BE2C (cell line): ENCODE measurements around the gene GRAMD4.
"Not testable (repeated sequence)": the region's sequence is repeated elsewhere in the genome, so short reads cannot be mapped to it uniquely, and the experiment has no call there.

ENCODE experiments used
- DNase-seq: peaks from one replicate; pipeline ENCODE4 v3.0.0-alpha.2; 2020
- H3K27me3 ChIP-seq: fragments of 250-450 bp; sonication (Bioruptor Pico); 2 replicates; pipeline ENCODE4 v1.5.1; 2020; ENCODE audit warnings: mild to moderate bottlenecking
- H3K36me3 ChIP-seq: fragments of 250-450 bp; sonication (Bioruptor Pico); 2 replicates; pipeline ENCODE4 v1.5.1; 2020; ENCODE audit warnings: mild to moderate bottlenecking
- H3K4me1 ChIP-seq: fragments of 250-450 bp; sonication (Bioruptor Pico); 2 replicates; pipeline ENCODE4 v1.5.1; 2020
- H3K4me3 ChIP-seq: 2 replicates; pipeline ENCODE4 v1.5.1; 2011; ENCODE audit warnings: low read depth, low read length
- H3K9me3 ChIP-seq: fragments of 250-450 bp; sonication (Bioruptor Pico); 2 replicates; pipeline ENCODE4 v1.5.1; 2020
- TF ChIP-seq, protein P1 (sequence below): IDR thresholded peaks from 2 replicates; pipeline ENCODE4 v1.5.1; 2012; ENCODE audit warnings: mild to moderate bottlenecking, low read depth, low read length

GRAMD4 gene

DNA sequence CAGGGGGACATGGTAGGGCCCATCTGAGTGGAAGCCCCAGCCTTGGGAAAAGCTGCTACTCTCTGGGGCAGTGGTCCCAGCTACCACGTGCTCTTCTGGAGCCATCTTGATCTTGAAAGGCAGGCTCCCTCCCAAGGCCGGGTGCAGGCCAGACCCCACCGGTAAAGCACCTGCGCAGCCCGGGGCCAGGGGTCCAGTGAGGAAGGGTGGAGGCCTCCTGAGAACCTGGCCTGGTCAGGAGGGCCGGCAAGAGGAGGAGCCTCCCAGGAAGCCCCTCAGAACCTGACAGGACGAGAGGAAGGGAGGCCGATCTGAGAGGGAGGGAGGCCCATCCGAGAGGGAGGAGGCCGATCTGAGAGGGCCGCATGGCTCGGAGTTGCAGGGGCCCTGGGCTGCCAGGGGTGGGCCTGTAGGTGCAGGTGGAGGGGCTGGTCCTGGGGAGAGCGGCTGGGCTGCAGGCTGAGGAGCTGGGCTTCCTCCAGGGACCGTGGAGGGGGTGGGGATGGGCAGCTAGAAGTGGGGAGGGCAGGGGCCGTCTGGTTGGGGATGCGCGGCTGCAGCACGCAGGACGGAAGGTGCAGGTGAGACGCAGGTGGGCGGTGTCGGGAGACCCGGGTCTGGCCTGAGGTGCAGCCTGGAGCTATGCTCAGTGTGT lies 529 bp downstream of the GRAMD4 start:
- TF ChIP-seq, protein P1, sequence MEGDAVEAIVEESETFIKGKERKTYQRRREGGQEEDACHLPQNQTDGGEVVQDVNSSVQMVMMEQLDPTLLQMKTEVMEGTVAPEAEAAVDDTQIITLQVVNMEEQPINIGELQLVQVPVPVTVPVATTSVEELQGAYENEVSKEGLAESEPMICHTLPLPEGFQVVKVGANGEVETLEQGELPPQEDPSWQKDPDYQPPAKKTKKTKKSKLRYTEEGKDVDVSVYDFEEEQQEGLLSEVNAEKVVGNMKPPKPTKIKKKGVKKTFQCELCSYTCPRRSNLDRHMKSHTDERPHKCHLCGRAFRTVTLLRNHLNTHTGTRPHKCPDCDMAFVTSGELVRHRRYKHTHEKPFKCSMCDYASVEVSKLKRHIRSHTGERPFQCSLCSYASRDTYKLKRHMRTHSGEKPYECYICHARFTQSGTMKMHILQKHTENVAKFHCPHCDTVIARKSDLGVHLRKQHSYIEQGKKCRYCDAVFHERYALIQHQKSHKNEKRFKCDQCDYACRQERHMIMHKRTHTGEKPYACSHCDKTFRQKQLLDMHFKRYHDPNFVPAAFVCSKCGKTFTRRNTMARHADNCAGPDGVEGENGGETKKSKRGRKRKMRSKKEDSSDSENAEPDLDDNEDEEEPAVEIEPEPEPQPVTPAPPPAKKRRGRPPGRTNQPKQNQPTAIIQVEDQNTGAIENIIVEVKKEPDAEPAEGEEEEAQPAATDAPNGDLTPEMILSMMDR, result no peak
- Histone ChIP-seq H3K4me1 (peaks cover 40% of the 10 kb centered on the region), H3K4me3 (no peak overlapping the region), H3K27me3 (no peaks in the 10 kb centered on the region), H3K36me3 (peaks cover 3% of the 10 kb centered on the region; the same call in 1 of the 2 replicates), H3K9me3 (no peaks in the 10 kb centered on the region)
- no peak for DNase-seq

DNA sequence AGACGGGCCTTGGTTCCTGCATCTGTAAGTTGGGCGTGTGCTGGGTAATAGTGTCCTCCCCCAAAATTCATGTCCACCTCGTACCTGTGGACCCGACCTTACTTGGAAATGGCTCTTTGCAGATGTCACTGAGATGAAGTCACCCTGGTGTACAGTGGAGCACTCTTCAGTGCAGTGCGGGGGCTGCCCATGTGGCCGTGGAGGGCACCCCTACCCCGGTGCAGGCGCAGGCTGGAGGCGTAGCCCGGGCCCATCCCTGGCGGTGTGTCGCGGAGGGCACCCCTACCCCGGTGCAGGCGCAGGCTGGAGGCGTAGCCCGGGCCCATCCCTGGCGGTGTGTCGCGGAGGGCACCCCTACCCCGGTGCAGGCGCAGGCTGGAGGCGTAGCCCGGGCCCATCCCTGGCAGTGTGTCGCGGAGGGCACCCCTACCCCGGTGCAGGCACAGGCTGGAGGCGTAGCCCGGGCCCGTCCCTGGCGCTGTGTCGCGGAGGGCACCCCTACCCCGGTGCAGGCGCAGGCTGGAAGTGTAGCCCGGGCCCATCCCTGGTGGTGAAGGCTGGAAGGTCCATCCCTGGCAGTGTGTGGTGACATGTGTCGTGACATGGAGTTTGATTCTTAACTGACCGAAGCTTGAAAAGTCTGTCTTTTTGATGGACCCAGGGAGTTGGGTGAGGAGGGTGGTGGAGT lies 1.2 kb downstream of the GRAMD4 start:
- peaks cover 40% of the 10 kb centered on the region for H3K4me1 ChIP-seq
- not testable (repeated sequence) for H3K4me3 ChIP-seq, DNase-seq, H3K9me3 ChIP-seq, H3K36me3 ChIP-seq, H3K27me3 ChIP-seq

DNA sequence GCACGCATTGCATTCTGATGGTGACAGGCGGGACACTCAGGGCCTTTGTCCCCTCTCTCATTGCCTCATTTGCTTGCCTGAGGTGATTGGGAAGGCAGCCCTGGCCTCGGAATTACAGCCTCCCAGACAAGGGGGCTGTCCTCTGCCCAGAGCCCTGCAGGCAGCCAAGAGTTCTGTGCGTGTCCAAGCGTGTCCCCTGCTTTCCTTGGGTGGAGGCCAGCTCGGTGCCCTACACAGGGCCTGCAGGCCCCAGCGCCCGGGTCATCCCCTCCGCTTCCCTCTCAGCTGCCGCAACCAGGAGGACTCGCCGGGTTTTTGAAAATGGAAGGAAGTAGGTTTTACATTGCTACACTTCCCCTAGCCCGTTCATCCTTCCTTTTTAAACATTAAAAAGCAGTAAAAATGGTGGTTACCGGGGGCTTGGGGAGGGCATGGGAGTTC lies 1.9 kb downstream of the GRAMD4 start:
- TF ChIP-seq, protein P1, result no peak
- DNase-seq, result peak; percentile 75
- Histone ChIP-seq H3K27me3 (no peaks in the 10 kb centered on the region), H3K4me1 (peaks cover 40% of the 10 kb centered on the region), H3K4me3 (no peak overlapping the region), H3K36me3 (peaks cover 10% of the 10 kb centered on the region; the same call in 1 of the 2 replicates), H3K9me3 (no peaks in the 10 kb centered on the region)

DNA sequence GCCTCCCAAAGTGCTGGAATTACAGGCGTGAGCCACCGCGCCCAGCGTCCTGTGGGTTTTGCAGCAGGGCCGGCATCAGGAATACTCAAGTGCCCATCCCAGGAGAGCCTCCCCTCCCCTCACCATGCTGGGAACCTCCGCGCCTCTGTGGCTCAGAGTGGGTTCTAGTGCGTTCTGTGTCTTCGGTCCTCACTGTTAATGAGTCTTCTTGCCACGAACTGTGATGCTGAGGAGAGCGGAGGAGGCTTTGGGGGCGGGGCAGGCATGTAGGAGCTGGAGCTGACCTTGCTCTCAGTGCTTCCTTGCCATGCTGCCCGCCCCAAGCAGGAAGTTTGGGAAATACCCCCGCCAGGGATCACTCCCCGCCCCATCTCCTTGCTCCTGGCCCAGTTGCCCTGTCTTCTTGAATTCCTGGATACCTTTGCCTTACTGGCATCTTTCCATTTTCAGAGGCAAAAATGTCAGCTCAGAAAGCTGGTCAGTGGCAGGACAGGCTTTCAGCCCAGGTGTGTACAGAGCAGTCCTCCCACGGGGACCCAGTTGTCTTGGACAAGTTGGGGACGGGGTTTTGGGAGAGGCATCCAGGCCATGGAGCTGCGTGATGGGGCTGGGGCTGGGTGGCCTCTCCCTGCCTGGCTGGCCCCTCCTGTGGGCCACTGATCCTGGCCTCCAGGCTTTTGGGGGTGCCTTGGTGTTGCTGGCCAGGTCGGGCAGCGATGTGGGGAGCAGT lies 5.1 kb downstream of the GRAMD4 start:
- H3K4me3 ChIP-seq, result no peak overlapping the region
- H3K9me3 ChIP-seq, result no peaks in the 10 kb centered on the region
- peaks cover 13% of the 10 kb centered on the region; the same call in 1 of the 2 replicates for H3K36me3 ChIP-seq
- DNase-seq, result no peak
- TF ChIP-seq, protein P1, result no peak
- H3K27me3 ChIP-seq, result no peaks in the 10 kb centered on the region
- H3K4me1 ChIP-seq, result peaks cover 15% of the 10 kb centered on the region

DNA sequence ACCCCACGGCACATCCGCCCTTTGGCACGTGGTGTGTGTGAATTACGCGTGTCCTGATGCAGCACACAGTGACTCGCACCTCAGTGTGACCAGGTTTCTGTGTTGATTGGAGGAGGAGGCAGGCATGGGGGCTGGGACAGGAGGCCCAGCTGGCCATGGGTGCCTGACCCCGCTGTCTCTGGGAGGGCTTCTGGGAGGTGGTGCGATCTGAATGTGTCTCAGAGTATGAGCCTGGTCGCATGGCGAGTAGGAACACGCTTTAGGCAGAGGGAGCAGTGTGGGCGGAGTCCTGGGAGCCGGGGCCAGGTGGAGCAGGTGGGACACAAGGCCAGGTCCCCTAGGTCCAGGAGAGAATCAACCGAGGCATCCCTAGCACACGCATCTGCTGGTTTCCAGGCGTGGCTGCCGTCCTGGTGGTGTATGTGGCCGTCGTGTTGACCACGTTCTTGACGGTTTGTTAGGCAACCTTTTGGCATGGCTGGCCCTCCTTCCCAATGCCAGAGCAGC lies 5.7 kb downstream of the GRAMD4 start:
- Histone ChIP-seq H3K9me3 (no peaks in the 10 kb centered on the region), H3K4me3 (no peak overlapping the region), H3K27me3 (no peaks in the 10 kb centered on the region), H3K36me3 (peaks cover 16% of the 10 kb centered on the region), H3K4me1 (peaks cover 10% of the 10 kb centered on the region)
- TF ChIP-seq, protein P1, result no peak
- no peak for DNase-seq

DNA sequence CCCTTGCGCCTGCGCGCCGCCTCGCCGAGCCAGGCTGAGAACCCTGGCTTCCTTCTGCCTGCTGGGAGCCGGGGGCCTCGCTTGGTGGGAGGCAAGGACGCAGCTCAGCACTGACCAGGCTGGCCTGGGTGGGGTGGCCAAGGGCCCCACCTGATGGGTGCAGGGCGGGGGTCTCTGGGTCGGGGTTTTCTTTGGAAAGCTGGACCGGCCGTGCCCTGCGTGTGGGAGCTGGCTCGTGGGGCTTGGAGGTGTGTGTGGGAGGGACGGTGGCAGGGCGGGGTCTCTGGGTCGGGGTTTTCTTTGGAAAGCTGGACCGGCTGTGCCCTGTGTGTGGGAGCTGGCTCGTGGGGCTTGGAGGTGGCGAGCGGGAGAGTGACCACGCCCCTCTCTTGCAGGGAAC lies 6.2 kb downstream of the GRAMD4 start:
- Histone ChIP-seq H3K36me3 (peaks cover 16% of the 10 kb centered on the region), H3K4me3 (no peak overlapping the region), H3K27me3 (no peaks in the 10 kb centered on the region), H3K4me1 (peaks cover 7% of the 10 kb centered on the region), H3K9me3 (no peaks in the 10 kb centered on the region)
- DNase-seq, result no peak
- TF ChIP-seq, protein P1, result no peak
